ENCODE results near the gene P2RY11. TPM values are rescaled to one million over a fixed set of nuclear protein-coding genes. Genes with fewer than 3 reads are reported as not detected.

Gene P2RY11
- total RNA-seq, 1 donor from 2014 or later, result 42.6 TPM

DNA sequence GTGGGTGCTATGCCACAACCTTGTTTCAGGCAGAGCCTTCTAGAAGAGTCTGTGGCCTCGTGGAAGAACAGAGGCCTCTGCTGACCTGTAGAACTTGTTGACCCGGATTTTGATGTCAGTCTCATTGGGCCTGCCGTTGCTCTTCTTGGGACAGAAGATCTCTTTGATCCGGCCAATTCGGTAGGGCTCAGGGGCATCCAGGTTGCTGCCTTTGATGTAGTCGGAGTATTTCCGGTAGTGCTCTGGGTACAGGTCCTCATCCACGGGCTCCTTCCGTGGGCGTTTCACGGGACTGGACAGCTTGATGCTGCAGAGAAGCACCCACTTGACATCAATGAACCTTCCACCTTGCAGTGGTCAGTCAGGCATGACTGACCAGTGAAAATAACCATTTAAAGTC is 32.2 kb downstream of the P2RY11 start:
- POLR2A ChIA-PET, result interaction anchor here (0.6 kb wide), 1 partner anchor 42 kb away, joined by 7 read pairs; no protein-coding TSS in a partner anchor
- TF ChIP-seq, protein P1, sequence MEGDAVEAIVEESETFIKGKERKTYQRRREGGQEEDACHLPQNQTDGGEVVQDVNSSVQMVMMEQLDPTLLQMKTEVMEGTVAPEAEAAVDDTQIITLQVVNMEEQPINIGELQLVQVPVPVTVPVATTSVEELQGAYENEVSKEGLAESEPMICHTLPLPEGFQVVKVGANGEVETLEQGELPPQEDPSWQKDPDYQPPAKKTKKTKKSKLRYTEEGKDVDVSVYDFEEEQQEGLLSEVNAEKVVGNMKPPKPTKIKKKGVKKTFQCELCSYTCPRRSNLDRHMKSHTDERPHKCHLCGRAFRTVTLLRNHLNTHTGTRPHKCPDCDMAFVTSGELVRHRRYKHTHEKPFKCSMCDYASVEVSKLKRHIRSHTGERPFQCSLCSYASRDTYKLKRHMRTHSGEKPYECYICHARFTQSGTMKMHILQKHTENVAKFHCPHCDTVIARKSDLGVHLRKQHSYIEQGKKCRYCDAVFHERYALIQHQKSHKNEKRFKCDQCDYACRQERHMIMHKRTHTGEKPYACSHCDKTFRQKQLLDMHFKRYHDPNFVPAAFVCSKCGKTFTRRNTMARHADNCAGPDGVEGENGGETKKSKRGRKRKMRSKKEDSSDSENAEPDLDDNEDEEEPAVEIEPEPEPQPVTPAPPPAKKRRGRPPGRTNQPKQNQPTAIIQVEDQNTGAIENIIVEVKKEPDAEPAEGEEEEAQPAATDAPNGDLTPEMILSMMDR (IDR thresholded peaks at IDR 0.05), result no peak
- intact Hi-C loops (cut with micrococcal nuclease), result no loop called here
- no peaks in the 10 kb centered on the region for H3K27me3 Mint-ChIP-seq
- peaks cover 84% of the 10 kb centered on the region for H3K36me3 Mint-ChIP-seq (ENCODE audit: low read depth)
- no peak overlapping the region for H3K27ac Mint-ChIP-seq
- H3K4me3 Mint-ChIP-seq, result no peak overlapping the region
- no peaks in the 10 kb centered on the region for H3K4me1 Mint-ChIP-seq
- no peaks in the 10 kb centered on the region for H3K9me3 Mint-ChIP-seq
- ATAC-seq (ENCODE audit: low read depth) (no peak), DNase-seq (no peak)
- CTCF ChIA-PET, result no interaction called here

DNA sequence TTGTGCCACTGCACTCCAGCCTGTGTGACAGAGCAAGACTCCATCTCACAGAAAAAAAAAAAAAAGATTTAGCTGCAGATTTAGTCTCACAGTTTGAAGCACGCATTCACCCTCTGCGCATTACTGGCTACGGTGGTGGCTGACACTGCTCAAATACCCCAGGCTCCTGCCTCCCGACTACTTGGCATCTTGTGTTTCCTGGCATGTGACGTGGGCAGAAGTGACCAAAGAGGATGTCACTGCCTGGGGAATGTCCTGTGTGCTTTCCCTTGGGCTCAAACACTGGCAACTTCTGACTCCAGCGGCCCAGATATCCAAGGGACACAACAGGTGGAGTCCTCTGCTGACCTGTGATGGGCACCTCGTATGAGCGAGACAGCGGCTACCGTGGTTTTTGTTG is 32.9 kb downstream of the P2RY11 start:
- Mint-ChIP-seq H3K36me3 (ENCODE audit: low read depth) (peaks cover 82% of the 10 kb centered on the region), H3K9me3 (no peaks in the 10 kb centered on the region), H3K4me3 (no peak overlapping the region), H3K27me3 (no peaks in the 10 kb centered on the region), H3K27ac (no peak overlapping the region), H3K4me1 (no peaks in the 10 kb centered on the region)
- DNase-seq (no peak), ATAC-seq (ENCODE audit: low read depth) (no peak)
- intact Hi-C loops (cut with micrococcal nuclease), result no loop called here
- TF ChIP-seq, protein P1 (IDR thresholded peaks at IDR 0.05), result no peak
- CTCF ChIA-PET, result interaction anchor here (1.3 kb wide), 1 partner anchor 106 kb away, joined by 3 read pairs; no protein-coding TSS in a partner anchor
- POLR2A ChIA-PET, result no interaction called here

- intact Hi-C loops (cut with micrococcal nuclease), result no loop called here
- no peak for DNase-seq
- POLR2A ChIA-PET, result no interaction called here
- TF ChIP-seq, protein P1 (IDR thresholded peaks at IDR 0.05), result no peak
- CTCF ChIA-PET, result interaction anchor here (1.3 kb wide), 1 partner anchor 105 kb away, joined by 3 read pairs; no protein-coding TSS in a partner anchor
- Mint-ChIP-seq H3K9me3 (no peaks in the 10 kb centered on the region), H3K4me3 (no peak overlapping the region), H3K36me3 (ENCODE audit: low read depth) (peaks cover 82% of the 10 kb centered on the region), H3K27ac (no peak overlapping the region), H3K4me1 (no peaks in the 10 kb centered on the region), H3K27me3 (no peaks in the 10 kb centered on the region)
- no peak for ATAC-seq (ENCODE audit: low read depth)
Observed at GRCh38 chr19:10145031-10145430, 33.5 kb downstream of the P2RY11 start.

- intact Hi-C loops (cut with micrococcal nuclease), result no loop called here
- Mint-ChIP-seq H3K27me3 (no peaks in the 10 kb centered on the region), H3K36me3 (ENCODE audit: low read depth) (peaks cover 82% of the 10 kb centered on the region), H3K4me3 (no peak overlapping the region), H3K9me3 (no peaks in the 10 kb centered on the region), H3K4me1 (no peaks in the 10 kb centered on the region), H3K27ac (no peak overlapping the region)
- ChIA-PET POLR2A (no interaction called here), CTCF (no interaction called here)
- no peak for DNase-seq
- ATAC-seq (ENCODE audit: low read depth), result no peak
- TF ChIP-seq, protein P1 (IDR thresholded peaks at IDR 0.05), result no peak
Observed at GRCh38 chr19:10146142-10146541, 34.6 kb downstream of the P2RY11 start.

GRCh38 chr19:10149427-10149826 is 37.9 kb downstream of the P2RY11 start:
- ChIA-PET CTCF (no interaction called here), POLR2A (no interaction called here)
- DNase-seq, result no peak

More at GRCh38 chr19:10149427-10149826, 37.9 kb downstream of the P2RY11 start:
- ATAC-seq (ENCODE audit: low read depth), result no peak
- H3K4me1 Mint-ChIP-seq, result no peaks in the 10 kb centered on the region
- H3K27me3 Mint-ChIP-seq, result no peaks in the 10 kb centered on the region
- intact Hi-C loops (cut with micrococcal nuclease), result no loop called here
- TF ChIP-seq, protein P1 (IDR thresholded peaks at IDR 0.05), result no peak
- H3K36me3 Mint-ChIP-seq (ENCODE audit: low read depth), result peaks cover 80% of the 10 kb centered on the region
- no peaks in the 10 kb centered on the region for H3K9me3 Mint-ChIP-seq
- no peak overlapping the region for H3K27ac Mint-ChIP-seq
- no peak overlapping the region for H3K4me3 Mint-ChIP-seq
